Measurements from ENCODE around the gene BNIP3. TPM values are rescaled to one million over a fixed set of nuclear protein-coding genes. Genes with fewer than 3 reads are reported as not detected.

Gene BNIP3
- total RNA-seq (2014; rRNA removed; shearing (Covaris generic)): 129 and 219 TPM in 2 replicates

- DNase-seq: peak; percentile 100
- no peaks in the 10 kb centered on the region for H3K36me3 ChIP-seq (replicated peaks; ENCODE audit: control insufficient read depth, insufficient read depth, low read length)
- H3K4me3 ChIP-seq (ENCODE audit: insufficient read depth, low read depth, low read length): peak within 1 kb of the TSS; percentile 82
- peaks cover 15% of the 10 kb centered on the region for H3K27me3 ChIP-seq (ENCODE audit: control insufficient read depth, insufficient read depth, low read length)
Observed at GRCh38 chr10:131981429-131982184, at the start of gene BNIP3. BNIP3 (minus strand) TSS chr10:131981923; CDS start chr10:131981806, 117 bp downstream.

GRCh38 chr10:132030898-132031463, 49.3 kb upstream of the BNIP3 start:
- no peak overlapping the region for H3K4me3 ChIP-seq (ENCODE audit: insufficient read depth, low read depth, low read length)
- no peak for DNase-seq
- H3K36me3 ChIP-seq (replicated peaks; ENCODE audit: control insufficient read depth, insufficient read depth, low read length): no peaks in the 10 kb centered on the region
- H3K27me3 ChIP-seq (ENCODE audit: control insufficient read depth, insufficient read depth, low read length): peaks cover 19% of the 10 kb centered on the region

- H3K27me3 ChIP-seq (ENCODE audit: control insufficient read depth, insufficient read depth, low read length): peaks cover 3% of the 10 kb centered on the region; the same call in 1 of the 2 replicates
- H3K36me3 ChIP-seq (replicated peaks; ENCODE audit: control insufficient read depth, insufficient read depth, low read length): no peaks in the 10 kb centered on the region
- DNase-seq: no peak
- H3K4me3 ChIP-seq (ENCODE audit: insufficient read depth, low read depth, low read length): no peak overlapping the region
Observed at GRCh38 chr10:132028706-132029105, 47.0 kb upstream of the BNIP3 start.

- H3K4me3 ChIP-seq (ENCODE audit: insufficient read depth, low read depth, low read length): no peak overlapping the region
- no peaks in the 10 kb centered on the region for H3K36me3 ChIP-seq (replicated peaks; ENCODE audit: control insufficient read depth, insufficient read depth, low read length)
- no peak for DNase-seq
- H3K27me3 ChIP-seq (ENCODE audit: control insufficient read depth, insufficient read depth, low read length): peaks cover 4% of the 10 kb centered on the region
Observed at GRCh38 chr10:132027423-132027983, 45.8 kb upstream of the BNIP3 start.

GRCh38 chr10:132023092-132023811, 41.5 kb upstream of the BNIP3 start:
- Histone ChIP-seq H3K4me3 (ENCODE audit: insufficient read depth, low read depth, low read length) (no peak overlapping the region), H3K36me3 (replicated peaks; ENCODE audit: control insufficient read depth, insufficient read depth, low read length) (no peaks in the 10 kb centered on the region), H3K27me3 (ENCODE audit: control insufficient read depth, insufficient read depth, low read length) (peaks cover 4% of the 10 kb centered on the region)
- DNase-seq: peak; percentile 91

GRCh38 chr10:132022241-132022640, 40.5 kb upstream of the BNIP3 start:
- no peaks in the 10 kb centered on the region for H3K36me3 ChIP-seq (replicated peaks; ENCODE audit: control insufficient read depth, insufficient read depth, low read length)
- H3K4me3 ChIP-seq (ENCODE audit: insufficient read depth, low read depth, low read length): no peak overlapping the region
- DNase-seq: peak; percentile 42
- peaks cover 4% of the 10 kb centered on the region for H3K27me3 ChIP-seq (ENCODE audit: control insufficient read depth, insufficient read depth, low read length)

- DNase-seq: no peak
- Histone ChIP-seq H3K27me3 (ENCODE audit: control insufficient read depth, insufficient read depth, low read length) (peaks cover 4% of the 10 kb centered on the region), H3K4me3 (ENCODE audit: insufficient read depth, low read depth, low read length) (no peak overlapping the region), H3K36me3 (replicated peaks; ENCODE audit: control insufficient read depth, insufficient read depth, low read length) (no peaks in the 10 kb centered on the region)
Observed at GRCh38 chr10:132021504-132022143, 39.9 kb upstream of the BNIP3 start.

GRCh38 chr10:132021046-132021445, 39.3 kb upstream of the BNIP3 start:
- Histone ChIP-seq H3K4me3 (ENCODE audit: insufficient read depth, low read depth, low read length) (no peak overlapping the region), H3K36me3 (replicated peaks; ENCODE audit: control insufficient read depth, insufficient read depth, low read length) (no peaks in the 10 kb centered on the region), H3K27me3 (ENCODE audit: control insufficient read depth, insufficient read depth, low read length) (peaks cover 4% of the 10 kb centered on the region)
- DNase-seq: no peak

- no peaks in the 10 kb centered on the region for H3K36me3 ChIP-seq (replicated peaks; ENCODE audit: control insufficient read depth, insufficient read depth, low read length)
- H3K4me3 ChIP-seq (ENCODE audit: insufficient read depth, low read depth, low read length): no peak overlapping the region
- DNase-seq: no peak
- H3K27me3 ChIP-seq (ENCODE audit: control insufficient read depth, insufficient read depth, low read length): peaks cover 4% of the 10 kb centered on the region
Observed at GRCh38 chr10:132020456-132020855, 38.7 kb upstream of the BNIP3 start.

GRCh38 chr10:132019366-132019765, 37.6 kb upstream of the BNIP3 start:
- no peak for DNase-seq
- Histone ChIP-seq H3K36me3 (replicated peaks; ENCODE audit: control insufficient read depth, insufficient read depth, low read length) (no peaks in the 10 kb centered on the region), H3K4me3 (ENCODE audit: insufficient read depth, low read depth, low read length) (no peak overlapping the region), H3K27me3 (ENCODE audit: control insufficient read depth, insufficient read depth, low read length) (peaks cover 4% of the 10 kb centered on the region)

- no peaks in the 10 kb centered on the region for H3K36me3 ChIP-seq (replicated peaks; ENCODE audit: control insufficient read depth, insufficient read depth, low read length)
- H3K27me3 ChIP-seq (ENCODE audit: control insufficient read depth, insufficient read depth, low read length): peaks cover 3% of the 10 kb centered on the region
- no peak overlapping the region for H3K4me3 ChIP-seq (ENCODE audit: insufficient read depth, low read depth, low read length)
- no peak for DNase-seq
Observed at GRCh38 chr10:132018446-132018845, 36.7 kb upstream of the BNIP3 start.

- DNase-seq: no peak
- no peak overlapping the region for H3K4me3 ChIP-seq (ENCODE audit: insufficient read depth, low read depth, low read length)
- H3K27me3 ChIP-seq (ENCODE audit: control insufficient read depth, insufficient read depth, low read length): no peaks in the 10 kb centered on the region
- H3K36me3 ChIP-seq (replicated peaks; ENCODE audit: control insufficient read depth, insufficient read depth, low read length): no peaks in the 10 kb centered on the region
Observed at GRCh38 chr10:132016514-132016913, 34.8 kb upstream of the BNIP3 start.

- H3K4me3 ChIP-seq (ENCODE audit: insufficient read depth, low read depth, low read length): no peak overlapping the region
- no peak for DNase-seq
- H3K36me3 ChIP-seq (replicated peaks; ENCODE audit: control insufficient read depth, insufficient read depth, low read length): no peaks in the 10 kb centered on the region
- no peaks in the 10 kb centered on the region for H3K27me3 ChIP-seq (ENCODE audit: control insufficient read depth, insufficient read depth, low read length)
Observed at GRCh38 chr10:132011445-132011844, 29.7 kb upstream of the BNIP3 start.

- H3K36me3 ChIP-seq (replicated peaks; ENCODE audit: control insufficient read depth, insufficient read depth, low read length): no peaks in the 10 kb centered on the region
- no peaks in the 10 kb centered on the region for H3K27me3 ChIP-seq (ENCODE audit: control insufficient read depth, insufficient read depth, low read length)
- DNase-seq: no peak
- no peak overlapping the region for H3K4me3 ChIP-seq (ENCODE audit: insufficient read depth, low read depth, low read length)
Observed at GRCh38 chr10:132011024-132011423, 29.3 kb upstream of the BNIP3 start.

Measured in H7 (cell line).